Astrocyte (in vitro differentiated cells and primary cell): ENCODE measurements around the gene AARS1. TPM values are rescaled to one million over a fixed set of nuclear protein-coding genes. Genes with fewer than 3 reads are reported as not detected.
A peak's percentile ranks its signal among the peaks of the same experiment; 100 is the strongest.
"Not testable (repeated sequence)": the region's sequence is repeated elsewhere in the genome, so short reads cannot be mapped to it uniquely, and the experiment has no call there.

Experiments
- DNase-seq: peaks from one replicate; pipeline ENCODE4 v3.0.0-alpha.2; 2010; ENCODE audit warnings: low read depth
- FAIRE-seq: peaks from 2 replicates; lab custom pipeline; 2011; peaks lifted over from hg19 to GRCh38; lab: Jason Lieb, UNC
- H2AFZ ChIP-seq: 2 replicates; pipeline ENCODE4 v1.6.0; 2012; ENCODE audit warnings: low read depth, low read length, inconsistent platforms
- H3K27ac ChIP-seq: 2 replicates; pipeline ENCODE4 v1.5.1; 2011; ENCODE audit warnings: low read depth, low read length, inconsistent platforms
- H3K27me3 ChIP-seq: 2 replicates; pipeline ENCODE4 v1.6.0; 2011; ENCODE audit warnings: low read length, inconsistent platforms; ENCODE audit not compliant: insufficient read depth
- H3K36me3 ChIP-seq: 2 replicates; pipeline ENCODE4 v1.5.1; 2011; ENCODE audit warnings: low read length, inconsistent platforms; ENCODE audit not compliant: insufficient read depth
- H3K4me1 ChIP-seq: 2 replicates; pipeline ENCODE4 v1.5.1; 2011; ENCODE audit warnings: low read length, inconsistent platforms; ENCODE audit not compliant: insufficient read depth
- H3K4me2 ChIP-seq: 2 replicates; pipeline ENCODE4 v1.6.0; 2012; ENCODE audit warnings: low read length, inconsistent platforms
- H3K4me3 ChIP-seq: 2 replicates; pipeline ENCODE4 v1.5.1; 2011; ENCODE audit warnings: low read depth, mild to moderate bottlenecking, low read length, inconsistent platforms; ENCODE audit not compliant: insufficient read depth
- H3K79me2 ChIP-seq: 2 replicates; pipeline ENCODE4 v1.6.0; 2012; ENCODE audit warnings: mild to moderate bottlenecking, low read length, inconsistent platforms; ENCODE audit not compliant: insufficient read depth
- H3K9ac ChIP-seq: 2 replicates; pipeline ENCODE4 v1.6.0; 2012; ENCODE audit warnings: mild to moderate bottlenecking, low read length, inconsistent platforms
- H3K9me3 ChIP-seq: 2 replicates; pipeline ENCODE4 v1.5.1; 2012; ENCODE audit warnings: low read depth, mild to moderate bottlenecking, low read length, inconsistent platforms; ENCODE audit not compliant: insufficient read depth
- H4K20me1 ChIP-seq: 2 replicates; pipeline ENCODE4 v1.6.0; 2012; ENCODE audit warnings: low read length, inconsistent platforms; ENCODE audit not compliant: insufficient read depth
- H3K27ac Mint-ChIP-seq: one replicate; pipeline ENCODE4 v1.8.0; 2021; ENCODE audit warnings: mild to moderate bottlenecking, mixed read lengths; ENCODE audit not compliant: unreplicated experiment
- H3K27me3 Mint-ChIP-seq: one replicate; pipeline ENCODE4 v1.8.0; 2021; ENCODE audit warnings: low read depth, mixed read lengths; ENCODE audit not compliant: unreplicated experiment
- H3K36me3 Mint-ChIP-seq: one replicate; pipeline ENCODE4 v1.8.0; 2021; ENCODE audit warnings: low read depth, mixed read lengths; ENCODE audit not compliant: unreplicated experiment
- H3K4me1 Mint-ChIP-seq: one replicate; pipeline ENCODE4 v1.8.0; 2021; ENCODE audit warnings: low read depth, mixed read lengths; ENCODE audit not compliant: unreplicated experiment
- H3K4me3 Mint-ChIP-seq: one replicate; pipeline ENCODE4 v1.8.0; 2021; ENCODE audit warnings: mild to moderate bottlenecking, moderate library complexity, mixed read lengths; ENCODE audit not compliant: unreplicated experiment
- H3K9me3 Mint-ChIP-seq: one replicate; pipeline ENCODE4 v1.8.0; 2021; ENCODE audit warnings: mild to moderate bottlenecking, mixed read lengths; ENCODE audit not compliant: unreplicated experiment
- total RNA-seq: library from RNA; stranded (reverse); gene quantifications from 2 replicates; pipeline ENCODE4 v1.2.1, GENCODE V29; 2021

Gene AARS1
- total RNA-seq, 1 donor from 2014 or later, result 157 TPM

- H3K27me3 ChIP-seq, FAIRE-seq, H3K36me3 ChIP-seq, H3K4me2 ChIP-seq, H3K9me3 ChIP-seq, H3K79me2 ChIP-seq, H3K4me1 ChIP-seq, H3K4me3 Mint-ChIP-seq, H3K9me3 Mint-ChIP-seq, H3K27me3 Mint-ChIP-seq, H4K20me1 ChIP-seq, H3K9ac ChIP-seq, H2AFZ ChIP-seq, H3K4me1 Mint-ChIP-seq, H3K27ac Mint-ChIP-seq, DNase-seq, H3K4me3 ChIP-seq, H3K36me3 Mint-ChIP-seq, H3K27ac ChIP-seq: not testable (repeated sequence)
Observed at GRCh38 chr16:70231831-70232230, 57.5 kb downstream of the AARS1 start.

GRCh38 chr16:70226024-70226423, 63.3 kb downstream of the AARS1 start:
- not testable (repeated sequence) for H3K36me3 Mint-ChIP-seq, H3K4me3 ChIP-seq, H3K9ac ChIP-seq, H3K27me3 Mint-ChIP-seq, H3K9me3 ChIP-seq, H3K36me3 ChIP-seq, H3K4me3 Mint-ChIP-seq, H3K27ac Mint-ChIP-seq, DNase-seq, H3K27me3 ChIP-seq, H3K4me1 Mint-ChIP-seq, FAIRE-seq, H2AFZ ChIP-seq, H3K79me2 ChIP-seq, H3K4me1 ChIP-seq, H4K20me1 ChIP-seq, H3K4me2 ChIP-seq, H3K9me3 Mint-ChIP-seq, H3K27ac ChIP-seq

GRCh38 chr16:70225430-70225829, 63.9 kb downstream of the AARS1 start:
- not testable (repeated sequence) for H3K27ac Mint-ChIP-seq, H3K9ac ChIP-seq, H3K36me3 Mint-ChIP-seq, H3K27me3 Mint-ChIP-seq, H3K4me1 ChIP-seq, H3K27me3 ChIP-seq, H3K27ac ChIP-seq, H4K20me1 ChIP-seq, H3K9me3 Mint-ChIP-seq, H3K4me2 ChIP-seq, H3K9me3 ChIP-seq, FAIRE-seq, H3K36me3 ChIP-seq, H3K4me3 ChIP-seq, H2AFZ ChIP-seq, H3K4me1 Mint-ChIP-seq, DNase-seq, H3K4me3 Mint-ChIP-seq, H3K79me2 ChIP-seq

GRCh38 chr16:70224645-70225044, 64.7 kb downstream of the AARS1 start:
- H4K20me1 ChIP-seq, H3K9ac ChIP-seq, H3K36me3 ChIP-seq, H3K4me1 Mint-ChIP-seq, H3K27me3 Mint-ChIP-seq, H3K79me2 ChIP-seq, H3K27me3 ChIP-seq, H3K9me3 ChIP-seq, H2AFZ ChIP-seq, H3K4me2 ChIP-seq, H3K27ac ChIP-seq, DNase-seq, H3K4me1 ChIP-seq, H3K4me3 Mint-ChIP-seq, H3K27ac Mint-ChIP-seq, H3K4me3 ChIP-seq, H3K36me3 Mint-ChIP-seq, FAIRE-seq, H3K9me3 Mint-ChIP-seq: not testable (repeated sequence)

- H3K9ac ChIP-seq, H3K9me3 ChIP-seq, H3K4me3 Mint-ChIP-seq, DNase-seq, H3K4me1 ChIP-seq, FAIRE-seq, H3K79me2 ChIP-seq, H3K9me3 Mint-ChIP-seq, H3K36me3 Mint-ChIP-seq, H3K4me1 Mint-ChIP-seq, H3K27me3 ChIP-seq, H2AFZ ChIP-seq, H3K27ac Mint-ChIP-seq, H3K27ac ChIP-seq, H3K4me2 ChIP-seq, H4K20me1 ChIP-seq, H3K4me3 ChIP-seq, H3K36me3 ChIP-seq, H3K27me3 Mint-ChIP-seq: not testable (repeated sequence)
Observed at GRCh38 chr16:70223971-70224513, 65.3 kb downstream of the AARS1 start.

- H4K20me1 ChIP-seq, H3K9me3 Mint-ChIP-seq, H2AFZ ChIP-seq, H3K36me3 Mint-ChIP-seq, DNase-seq, H3K9me3 ChIP-seq, H3K79me2 ChIP-seq, H3K4me1 Mint-ChIP-seq, H3K4me3 Mint-ChIP-seq, H3K4me3 ChIP-seq, H3K27ac ChIP-seq, H3K4me1 ChIP-seq, H3K9ac ChIP-seq, H3K27me3 ChIP-seq, H3K36me3 ChIP-seq, H3K4me2 ChIP-seq, H3K27me3 Mint-ChIP-seq, FAIRE-seq: not testable (repeated sequence)
- H3K27ac Mint-ChIP-seq, result peak overlapping the region; percentile 20
Observed at GRCh38 chr16:70223216-70223615, 66.1 kb downstream of the AARS1 start.
